Activated T-cell treated with anti-CD3 and anti-CD28 coated beads, Interleukin-2, amount 50 U/mL, for 24 hours (primary cell): ENCODE measurements around the gene ASB18.

Source experiments
- DNase-seq: peaks from one replicate; pipeline ENCODE4 v3.0.0-alpha.2; 2020
- H3K27ac Mint-ChIP-seq: 2 replicates; pipeline ENCODE4 v1.8.0; 2020; ENCODE audit warnings: mild to moderate bottlenecking, mixed read lengths
- H3K27me3 Mint-ChIP-seq: 2 replicates; pipeline ENCODE4 v1.8.0; 2020; ENCODE audit warnings: mixed read lengths
- H3K36me3 Mint-ChIP-seq: 2 replicates; pipeline ENCODE4 v1.8.0; 2020; ENCODE audit warnings: low read depth, mixed read lengths
- H3K4me1 Mint-ChIP-seq: 2 replicates; pipeline ENCODE4 v1.8.0; 2020; ENCODE audit warnings: low read depth, mixed read lengths
- H3K4me3 Mint-ChIP-seq: 2 replicates; pipeline ENCODE4 v1.8.0; 2020; ENCODE audit warnings: mild to moderate bottlenecking, moderate library complexity, mixed read lengths
- H3K9me3 Mint-ChIP-seq: 2 replicates; pipeline ENCODE4 v1.8.0; 2020; ENCODE audit warnings: mixed read lengths

Gene ASB18

GRCh38 chr2:236215196-236215595, 49.0 kb downstream of the ASB18 start:
- no peak overlapping the region for H3K27ac Mint-ChIP-seq
- no peak overlapping the region for H3K4me3 Mint-ChIP-seq
- peaks cover 49% of the 10 kb centered on the region for H3K27me3 Mint-ChIP-seq
- no peaks in the 10 kb centered on the region for H3K9me3 Mint-ChIP-seq
- DNase-seq = no peak
- H3K4me1 Mint-ChIP-seq = no peaks in the 10 kb centered on the region
- no peaks in the 10 kb centered on the region for H3K36me3 Mint-ChIP-seq

GRCh38 chr2:236214376-236214995, 49.7 kb downstream of the ASB18 start:
- no peak overlapping the region for H3K4me3 Mint-ChIP-seq

GRCh38 chr2:236211296-236211695, 52.9 kb downstream of the ASB18 start:
- Mint-ChIP-seq H3K27me3 (peaks cover 50% of the 10 kb centered on the region), H3K4me1 (no peaks in the 10 kb centered on the region), H3K9me3 (peaks cover 5% of the 10 kb centered on the region), H3K27ac (no peak overlapping the region), H3K36me3 (no peaks in the 10 kb centered on the region), H3K4me3 (no peak overlapping the region)
- DNase-seq = no peak

More at GRCh38 chr2:236214376-236214995, 49.7 kb downstream of the ASB18 start:
- DNase-seq = no peak
- H3K27ac Mint-ChIP-seq = no peak overlapping the region
- no peaks in the 10 kb centered on the region for H3K4me1 Mint-ChIP-seq
- no peaks in the 10 kb centered on the region for H3K9me3 Mint-ChIP-seq
- no peaks in the 10 kb centered on the region for H3K36me3 Mint-ChIP-seq
- H3K27me3 Mint-ChIP-seq = peaks cover 55% of the 10 kb centered on the region

DNA sequence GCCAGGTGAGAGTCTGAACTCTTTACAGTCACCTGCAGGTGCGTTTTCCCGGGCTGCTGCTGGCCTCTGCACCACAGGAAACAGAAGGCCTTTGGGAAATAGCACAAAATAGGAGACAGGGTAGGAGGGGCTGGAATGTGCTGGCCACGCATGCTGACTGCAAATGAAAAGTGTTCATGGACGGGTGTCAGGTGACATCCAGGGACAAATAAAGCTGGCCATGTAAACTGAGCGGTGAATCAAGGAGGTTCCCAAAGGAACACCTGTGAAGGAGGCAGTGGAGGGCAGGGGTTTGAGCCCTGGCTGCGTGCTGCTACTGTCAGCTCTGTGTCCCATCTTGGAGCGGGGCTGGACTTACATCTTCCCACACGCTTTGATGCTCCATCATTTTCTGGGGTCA, 53.7 kb downstream of the ASB18 start:
- H3K27me3 Mint-ChIP-seq = peaks cover 43% of the 10 kb centered on the region
- no peaks in the 10 kb centered on the region for H3K36me3 Mint-ChIP-seq
- no peak for DNase-seq
- no peak overlapping the region for H3K4me3 Mint-ChIP-seq
- H3K9me3 Mint-ChIP-seq = peaks cover 10% of the 10 kb centered on the region
- H3K4me1 Mint-ChIP-seq = no peaks in the 10 kb centered on the region
- no peak overlapping the region for H3K27ac Mint-ChIP-seq

- no peaks in the 10 kb centered on the region for H3K4me1 Mint-ChIP-seq
- H3K36me3 Mint-ChIP-seq = no peaks in the 10 kb centered on the region
- no peak overlapping the region for H3K4me3 Mint-ChIP-seq
- no peak overlapping the region for H3K27ac Mint-ChIP-seq
- H3K9me3 Mint-ChIP-seq = peaks cover 10% of the 10 kb centered on the region
- no peak for DNase-seq
- peaks cover 39% of the 10 kb centered on the region for H3K27me3 Mint-ChIP-seq
Measured at GRCh38 chr2:236209996-236210395, 54.2 kb downstream of the ASB18 start.

GRCh38 chr2:236209535-236209934, 54.7 kb downstream of the ASB18 start:
- no peak overlapping the region for H3K4me3 Mint-ChIP-seq
- no peak for DNase-seq
- H3K9me3 Mint-ChIP-seq = peaks cover 10% of the 10 kb centered on the region
- peaks cover 36% of the 10 kb centered on the region for H3K27me3 Mint-ChIP-seq
- H3K27ac Mint-ChIP-seq = no peak overlapping the region
- H3K4me1 Mint-ChIP-seq = no peaks in the 10 kb centered on the region
- no peaks in the 10 kb centered on the region for H3K36me3 Mint-ChIP-seq

GRCh38 chr2:236208019-236208926, 55.9 kb downstream of the ASB18 start:
- H3K27me3 Mint-ChIP-seq = peaks cover 28% of the 10 kb centered on the region
- no peaks in the 10 kb centered on the region for H3K36me3 Mint-ChIP-seq
- H3K9me3 Mint-ChIP-seq = peaks cover 10% of the 10 kb centered on the region
- no peak for DNase-seq
- no peaks in the 10 kb centered on the region for H3K4me1 Mint-ChIP-seq
- H3K27ac Mint-ChIP-seq = no peak overlapping the region
- no peak overlapping the region for H3K4me3 Mint-ChIP-seq

DNA sequence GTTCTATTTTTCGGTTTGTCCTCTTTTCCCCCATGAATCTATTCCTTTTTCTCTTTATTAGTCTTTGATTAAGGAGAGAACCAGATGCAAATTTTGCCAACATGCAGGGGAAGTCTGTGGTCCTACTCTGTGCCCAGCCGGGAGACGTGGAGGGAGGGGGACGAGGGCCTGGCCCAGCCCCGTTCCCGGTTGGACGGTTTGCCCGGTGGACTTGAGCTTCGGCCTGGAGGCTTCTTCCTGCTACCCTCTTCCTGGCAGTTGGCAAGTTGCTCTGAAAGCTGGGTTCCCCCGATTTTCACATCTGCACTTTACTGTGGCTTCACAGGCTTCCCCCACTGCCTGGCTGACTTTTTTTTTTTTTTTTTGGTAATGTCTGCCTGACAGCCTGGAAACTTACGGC, 56.7 kb downstream of the ASB18 start:
- no peaks in the 10 kb centered on the region for H3K4me1 Mint-ChIP-seq
- H3K4me3 Mint-ChIP-seq = no peak overlapping the region
- DNase-seq = no peak
- H3K9me3 Mint-ChIP-seq = peaks cover 10% of the 10 kb centered on the region
- no peak overlapping the region for H3K27ac Mint-ChIP-seq
- peaks cover 26% of the 10 kb centered on the region for H3K27me3 Mint-ChIP-seq
- no peaks in the 10 kb centered on the region for H3K36me3 Mint-ChIP-seq

- H3K4me1 Mint-ChIP-seq = no peaks in the 10 kb centered on the region
- DNase-seq = no peak
- H3K4me3 Mint-ChIP-seq = no peak overlapping the region
- H3K27me3 Mint-ChIP-seq = peaks cover 21% of the 10 kb centered on the region
- peaks cover 10% of the 10 kb centered on the region for H3K9me3 Mint-ChIP-seq
- no peak overlapping the region for H3K27ac Mint-ChIP-seq
- H3K36me3 Mint-ChIP-seq = no peaks in the 10 kb centered on the region
Measured at GRCh38 chr2:236205867-236206645, 58.1 kb downstream of the ASB18 start.

DNA sequence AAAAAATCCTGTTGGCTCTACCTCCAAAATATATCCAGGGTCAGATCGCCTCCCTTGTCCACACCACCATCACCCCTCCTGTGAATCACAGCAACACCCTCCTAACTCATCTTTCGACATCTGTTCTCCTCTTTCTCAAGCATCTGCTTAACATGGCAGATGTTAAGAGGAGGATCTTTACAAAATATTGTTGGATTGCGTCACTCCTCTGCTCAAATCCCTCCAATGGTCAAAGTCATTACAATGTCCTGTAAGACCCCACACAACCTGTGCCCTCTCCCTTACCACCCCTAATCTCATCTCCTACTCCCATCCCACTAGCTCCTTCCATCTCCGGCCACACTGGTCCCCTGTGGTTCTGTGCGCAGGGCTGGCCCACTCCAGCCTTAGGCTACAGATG, 59.3 kb downstream of the ASB18 start:
- H3K9me3 Mint-ChIP-seq = peaks cover 10% of the 10 kb centered on the region
- H3K4me1 Mint-ChIP-seq = no peaks in the 10 kb centered on the region
- DNase-seq = no peak
- H3K36me3 Mint-ChIP-seq = no peaks in the 10 kb centered on the region
- no peak overlapping the region for H3K4me3 Mint-ChIP-seq
- peaks cover 14% of the 10 kb centered on the region for H3K27me3 Mint-ChIP-seq
- H3K27ac Mint-ChIP-seq = no peak overlapping the region

- no peaks in the 10 kb centered on the region for H3K4me1 Mint-ChIP-seq
- DNase-seq = no peak
- H3K9me3 Mint-ChIP-seq = no peaks in the 10 kb centered on the region
- no peak overlapping the region for H3K4me3 Mint-ChIP-seq
- no peaks in the 10 kb centered on the region for H3K36me3 Mint-ChIP-seq
- H3K27ac Mint-ChIP-seq = no peak overlapping the region
- H3K27me3 Mint-ChIP-seq = peaks cover 6% of the 10 kb centered on the region
Measured at GRCh38 chr2:236200378-236200777, 63.8 kb downstream of the ASB18 start.

DNA sequence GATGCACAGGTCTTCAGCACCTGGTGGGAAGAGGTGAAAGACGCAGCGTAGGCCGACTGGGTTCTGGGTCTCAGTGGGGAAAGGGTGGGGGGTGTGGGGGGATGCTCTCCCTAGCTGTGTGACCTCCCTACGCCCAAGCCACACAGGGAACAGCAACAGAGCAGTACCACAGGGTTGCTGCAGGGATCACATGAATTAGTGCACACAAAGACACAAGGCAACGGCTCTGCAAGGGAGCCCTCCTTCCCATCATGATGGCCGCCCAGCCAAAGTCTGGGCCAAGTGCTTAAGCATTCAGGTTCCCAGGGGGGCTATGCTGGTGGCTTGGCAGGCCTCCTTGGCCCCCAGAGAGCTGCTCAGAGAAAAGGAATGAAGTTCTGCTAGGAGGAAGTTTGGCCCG, 67.8 kb downstream of the ASB18 start:
- no peaks in the 10 kb centered on the region for H3K4me1 Mint-ChIP-seq
- H3K27ac Mint-ChIP-seq = no peak overlapping the region
- H3K9me3 Mint-ChIP-seq = no peaks in the 10 kb centered on the region
- no peak for DNase-seq
- H3K27me3 Mint-ChIP-seq = peaks cover 7% of the 10 kb centered on the region
- no peak overlapping the region for H3K4me3 Mint-ChIP-seq
- no peaks in the 10 kb centered on the region for H3K36me3 Mint-ChIP-seq

- no peak overlapping the region for H3K4me3 Mint-ChIP-seq
- H3K9me3 Mint-ChIP-seq = no peaks in the 10 kb centered on the region
- peaks cover 7% of the 10 kb centered on the region for H3K27me3 Mint-ChIP-seq
- no peak overlapping the region for H3K27ac Mint-ChIP-seq
- no peak for DNase-seq
- H3K36me3 Mint-ChIP-seq = no peaks in the 10 kb centered on the region
- H3K4me1 Mint-ChIP-seq = no peaks in the 10 kb centered on the region
Measured at GRCh38 chr2:236195726-236196125, 68.5 kb downstream of the ASB18 start.

GRCh38 chr2:236194786-236195185, 69.4 kb downstream of the ASB18 start:
- H3K9me3 Mint-ChIP-seq = no peaks in the 10 kb centered on the region
- H3K4me3 Mint-ChIP-seq = no peak overlapping the region
- peaks cover 7% of the 10 kb centered on the region for H3K27me3 Mint-ChIP-seq
- no peaks in the 10 kb centered on the region for H3K36me3 Mint-ChIP-seq
- no peak overlapping the region for H3K27ac Mint-ChIP-seq
- H3K4me1 Mint-ChIP-seq = no peaks in the 10 kb centered on the region
- DNase-seq = no peak

DNA sequence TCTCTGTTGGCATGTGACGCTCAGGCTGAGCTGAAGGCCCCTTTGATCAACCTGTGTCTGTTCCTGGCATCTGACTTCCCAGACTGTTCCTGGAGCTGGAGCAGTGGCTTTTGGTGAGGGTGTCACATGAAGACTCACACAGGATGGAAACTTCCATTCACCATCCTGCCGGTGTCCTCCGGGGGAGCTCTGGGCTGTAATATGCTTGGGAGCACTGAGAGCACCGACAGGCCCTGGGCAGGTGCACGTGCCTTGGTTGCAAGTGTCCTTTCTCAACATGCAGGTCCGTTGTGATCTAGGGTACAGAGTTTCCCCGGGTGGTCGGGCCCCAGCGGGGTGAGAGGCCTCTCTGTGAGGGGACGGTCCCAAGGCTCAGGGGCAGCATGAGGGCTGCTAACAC, 71.2 kb downstream of the ASB18 start:
- no peak for DNase-seq
- H3K27me3 Mint-ChIP-seq = peaks cover 13% of the 10 kb centered on the region
- no peaks in the 10 kb centered on the region for H3K36me3 Mint-ChIP-seq
- no peaks in the 10 kb centered on the region for H3K4me1 Mint-ChIP-seq
- H3K27ac Mint-ChIP-seq = no peak overlapping the region
- no peaks in the 10 kb centered on the region for H3K9me3 Mint-ChIP-seq
- H3K4me3 Mint-ChIP-seq = no peak overlapping the region
